Panc1 (cell line): Measurements from ENCODE around the gene SLC3A2.

Experiments
- POLR2AphosphoS5 ChIP-seq: IDR thresholded peaks from 2 replicates; pipeline ENCODE4 v1.6.1; 2012; ENCODE audit warnings: mild to moderate bottlenecking, low read depth, low read length, moderate library complexity
- TF ChIP-seq, protein P1 (sequence below): fragments of 450-650 bp; IDR thresholded peaks from 2 replicates; pipeline ENCODE4 v1.5.1; 2017; ENCODE audit warnings: mild to moderate bottlenecking

- TF ChIP-seq, protein P1, sequence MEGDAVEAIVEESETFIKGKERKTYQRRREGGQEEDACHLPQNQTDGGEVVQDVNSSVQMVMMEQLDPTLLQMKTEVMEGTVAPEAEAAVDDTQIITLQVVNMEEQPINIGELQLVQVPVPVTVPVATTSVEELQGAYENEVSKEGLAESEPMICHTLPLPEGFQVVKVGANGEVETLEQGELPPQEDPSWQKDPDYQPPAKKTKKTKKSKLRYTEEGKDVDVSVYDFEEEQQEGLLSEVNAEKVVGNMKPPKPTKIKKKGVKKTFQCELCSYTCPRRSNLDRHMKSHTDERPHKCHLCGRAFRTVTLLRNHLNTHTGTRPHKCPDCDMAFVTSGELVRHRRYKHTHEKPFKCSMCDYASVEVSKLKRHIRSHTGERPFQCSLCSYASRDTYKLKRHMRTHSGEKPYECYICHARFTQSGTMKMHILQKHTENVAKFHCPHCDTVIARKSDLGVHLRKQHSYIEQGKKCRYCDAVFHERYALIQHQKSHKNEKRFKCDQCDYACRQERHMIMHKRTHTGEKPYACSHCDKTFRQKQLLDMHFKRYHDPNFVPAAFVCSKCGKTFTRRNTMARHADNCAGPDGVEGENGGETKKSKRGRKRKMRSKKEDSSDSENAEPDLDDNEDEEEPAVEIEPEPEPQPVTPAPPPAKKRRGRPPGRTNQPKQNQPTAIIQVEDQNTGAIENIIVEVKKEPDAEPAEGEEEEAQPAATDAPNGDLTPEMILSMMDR: no peak
- TF ChIP-seq POLR2AphosphoS5: no peak
These were observed 29.6 kb downstream of the SLC3A2 start for GRCh38 chr11:62910141-62910882.
